Measurements from ENCODE around the gene SLC11A1. TPM values are rescaled to one million over a fixed set of nuclear protein-coding genes. Genes with fewer than 3 reads are reported as not detected.

Gene SLC11A1
- polyA plus RNA-seq, 1 donor (not counting 4 experiments of a cell fraction or from before 2014, with no cell fraction given), result 0.46 TPM

DNA sequence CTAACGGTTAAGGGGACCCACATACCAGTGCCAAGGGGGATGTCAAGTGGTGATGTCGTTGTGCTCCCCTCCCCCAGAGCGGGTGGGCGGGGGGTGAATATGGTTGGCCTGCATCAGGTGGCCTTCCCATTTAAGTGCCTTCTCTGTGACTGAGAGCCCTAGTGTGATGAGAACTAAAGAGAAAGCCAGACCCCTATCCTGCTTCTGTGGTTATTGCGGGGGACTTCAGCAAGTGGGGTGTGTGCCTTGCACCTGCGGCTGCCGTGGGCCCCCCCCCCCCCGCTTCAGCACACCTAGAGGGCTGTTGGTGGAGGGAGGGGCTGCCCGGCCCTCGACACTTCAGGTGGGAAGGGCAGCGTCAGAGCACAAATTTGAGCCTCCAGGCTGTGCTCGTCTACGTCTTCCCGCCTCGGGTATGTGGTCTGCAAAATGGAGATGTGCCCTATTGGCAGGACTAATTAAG, 23.7 kb downstream of the SLC11A1 start:
- Histone ChIP-seq H3K27ac (ENCODE audit: control insufficient read depth, insufficient read depth, low read length) (peak overlapping the region; percentile 39), H3K9me3 (ENCODE audit: control insufficient read depth, low read depth, low read length) (no peaks in the 10 kb centered on the region), H3K79me2 (ENCODE audit: control insufficient read depth, insufficient read depth, low read length) (peaks cover 15% of the 10 kb centered on the region), H4K20me1 (ENCODE audit: control insufficient read depth, extremely low read depth, insufficient read depth, low read length) (no peaks in the 10 kb centered on the region), H2AFZ (ENCODE audit: control insufficient read depth, low read length) (no peak overlapping the region), H3K27me3 (ENCODE audit: control insufficient read depth, extremely low read depth, insufficient read depth, low read length) (no peaks in the 10 kb centered on the region), H3K36me3 (ENCODE audit: control insufficient read depth in 2 of 2, extremely low read depth in 1 of 2, insufficient read depth in 2 of 2, low read length in 2 of 2) (peaks cover 12 to 13% of the 10 kb centered on the region in 2 experiments), H3K9ac (ENCODE audit: control insufficient read depth, extremely low read depth, insufficient read depth, low read length) (peak overlapping the region; percentile 54), H3K4me2 (ENCODE audit: control insufficient read depth, extremely low read depth, insufficient read depth, low read depth, low read length) (peak overlapping the region; percentile 80), H3K4me1 (ENCODE audit: control insufficient read depth, extremely low read depth, insufficient read depth, low read length) (peaks cover 27% of the 10 kb centered on the region), H3K9me1 (ENCODE audit: control insufficient read depth, extremely low read depth, insufficient read depth, low read length) (no peaks in the 10 kb centered on the region), H3K4me3 (ENCODE audit: control insufficient read depth in 2 of 3, extremely low read depth in 1 of 3, insufficient read depth in 2 of 3, low read depth in 1 of 3, low read length in 3 of 3) (peak overlapping the region in 2 of 3 experiments; percentile 29 to 50)
- TF ChIP-seq, protein P1, sequence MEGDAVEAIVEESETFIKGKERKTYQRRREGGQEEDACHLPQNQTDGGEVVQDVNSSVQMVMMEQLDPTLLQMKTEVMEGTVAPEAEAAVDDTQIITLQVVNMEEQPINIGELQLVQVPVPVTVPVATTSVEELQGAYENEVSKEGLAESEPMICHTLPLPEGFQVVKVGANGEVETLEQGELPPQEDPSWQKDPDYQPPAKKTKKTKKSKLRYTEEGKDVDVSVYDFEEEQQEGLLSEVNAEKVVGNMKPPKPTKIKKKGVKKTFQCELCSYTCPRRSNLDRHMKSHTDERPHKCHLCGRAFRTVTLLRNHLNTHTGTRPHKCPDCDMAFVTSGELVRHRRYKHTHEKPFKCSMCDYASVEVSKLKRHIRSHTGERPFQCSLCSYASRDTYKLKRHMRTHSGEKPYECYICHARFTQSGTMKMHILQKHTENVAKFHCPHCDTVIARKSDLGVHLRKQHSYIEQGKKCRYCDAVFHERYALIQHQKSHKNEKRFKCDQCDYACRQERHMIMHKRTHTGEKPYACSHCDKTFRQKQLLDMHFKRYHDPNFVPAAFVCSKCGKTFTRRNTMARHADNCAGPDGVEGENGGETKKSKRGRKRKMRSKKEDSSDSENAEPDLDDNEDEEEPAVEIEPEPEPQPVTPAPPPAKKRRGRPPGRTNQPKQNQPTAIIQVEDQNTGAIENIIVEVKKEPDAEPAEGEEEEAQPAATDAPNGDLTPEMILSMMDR (optimal IDR thresholded peaks at IDR 0.05 in 1 of 3, IDR thresholded peaks at IDR 0.05 in 1 of 3, conservative IDR thresholded peaks at IDR 0.05 in 1 of 3; ENCODE audit: extremely low read depth in 1 of 3, insufficient read depth in 2 of 3, low read length in 3 of 3), result no peak
- no peak for TF ChIP-seq EZH2 (IDR thresholded peaks at IDR 0.05; ENCODE audit: low read length)
- dilution Hi-C loops (cut with MboI; ENCODE audit: extremely low pct_ligation_motif_present, low sequenced_read_pairs), result no loop called here
- DNase-seq (ENCODE audit: low read depth, low spot score) (no peak), FAIRE-seq (no peak)

DNA sequence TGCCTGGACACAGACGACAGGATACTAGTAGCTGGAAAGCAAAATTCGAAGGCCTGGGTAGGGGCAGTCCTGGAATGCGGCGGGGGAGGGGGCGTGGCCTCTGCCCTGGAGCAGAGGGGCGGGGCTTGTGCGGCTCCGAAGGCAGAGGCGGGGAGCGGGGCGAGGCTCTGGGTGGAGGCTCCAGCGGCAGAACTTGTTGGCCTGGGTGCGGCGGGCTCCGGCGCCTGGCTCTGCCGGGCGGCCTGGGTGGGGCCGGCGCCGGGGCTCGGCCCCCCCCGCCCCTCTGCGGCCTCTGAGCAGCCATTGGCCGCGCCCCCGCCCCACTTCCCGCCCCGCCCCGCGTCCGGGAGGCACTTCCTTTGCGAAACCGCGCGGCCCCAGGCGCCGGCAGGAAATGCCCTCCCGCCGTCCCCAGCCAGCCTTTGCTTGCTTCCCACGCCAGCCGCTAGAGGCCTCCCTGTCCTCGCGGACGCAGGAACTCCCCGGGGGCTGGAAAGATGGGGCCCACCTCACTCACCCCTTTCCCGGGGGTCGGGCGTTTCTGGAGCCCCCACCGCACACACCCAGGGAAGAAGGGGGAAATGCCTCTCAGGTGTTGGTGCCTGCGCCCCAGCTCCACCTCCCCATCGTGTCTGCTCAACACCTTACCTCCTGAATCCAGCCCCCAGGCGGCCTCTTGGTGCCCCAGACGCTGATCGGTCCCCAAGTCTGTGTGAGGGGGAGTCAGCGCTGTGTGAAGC, 24.3 kb downstream of the SLC11A1 start:
- FAIRE-seq, result peak; percentile 39
- peak overlapping the region; percentile 4 to 59 (median 18) for H3K4me3 ChIP-seq (ENCODE audit: control insufficient read depth in 2 of 3, extremely low read depth in 1 of 3, insufficient read depth in 2 of 3, low read depth in 1 of 3, low read length in 3 of 3)
- H3K9ac ChIP-seq (ENCODE audit: control insufficient read depth, extremely low read depth, insufficient read depth, low read length), result peak overlapping the region; percentile 58
- H3K27ac ChIP-seq (ENCODE audit: control insufficient read depth, insufficient read depth, low read length), result peak overlapping the region; percentile 39
- dilution Hi-C loops (cut with MboI; ENCODE audit: extremely low pct_ligation_motif_present, low sequenced_read_pairs), result no loop called here
- peak overlapping the region; percentile 80 for H3K4me2 ChIP-seq (ENCODE audit: control insufficient read depth, extremely low read depth, insufficient read depth, low read depth, low read length)
- peaks cover 12% of the 10 kb centered on the region in 2 experiments for H3K36me3 ChIP-seq (ENCODE audit: control insufficient read depth in 2 of 2, extremely low read depth in 1 of 2, insufficient read depth in 2 of 2, low read length in 2 of 2)
- H3K4me1 ChIP-seq (ENCODE audit: control insufficient read depth, extremely low read depth, insufficient read depth, low read length), result peaks cover 23% of the 10 kb centered on the region
- TF ChIP-seq, protein P1 (optimal IDR thresholded peaks at IDR 0.05 in 1 of 3, IDR thresholded peaks at IDR 0.05 in 1 of 3, conservative IDR thresholded peaks at IDR 0.05 in 1 of 3; ENCODE audit: extremely low read depth in 1 of 3, insufficient read depth in 2 of 3, low read length in 3 of 3), result peak in 2 of 3 experiments; percentile 60 to 86
- TF ChIP-seq EZH2 (IDR thresholded peaks at IDR 0.05; ENCODE audit: low read length), result no peak
- no peak overlapping the region for H2AFZ ChIP-seq (ENCODE audit: control insufficient read depth, low read length)
- no peaks in the 10 kb centered on the region for H3K27me3 ChIP-seq (ENCODE audit: control insufficient read depth, extremely low read depth, insufficient read depth, low read length)
- no peaks in the 10 kb centered on the region for H3K9me3 ChIP-seq (ENCODE audit: control insufficient read depth, low read depth, low read length)
- H4K20me1 ChIP-seq (ENCODE audit: control insufficient read depth, extremely low read depth, insufficient read depth, low read length), result no peaks in the 10 kb centered on the region
- peaks cover 10% of the 10 kb centered on the region for H3K79me2 ChIP-seq (ENCODE audit: control insufficient read depth, insufficient read depth, low read length)
- H3K9me1 ChIP-seq (ENCODE audit: control insufficient read depth, extremely low read depth, insufficient read depth, low read length), result no peaks in the 10 kb centered on the region
- no peak for DNase-seq (ENCODE audit: low read depth, low spot score)

Measured in keratinocyte (primary cell).